IMR-90 (cell line): Measurements from ENCODE around the gene LINC00237. TPM values are rescaled to one million over a fixed set of nuclear protein-coding genes. Genes with fewer than 3 reads are reported as not detected.

Experiments used
- ATAC-seq: fragments of 200-7000 bp; cut with Tn5 transposase; 2 replicates; pipeline ENCODE4 v1.9.1; 2020; ENCODE audit warnings: low read depth, mild to moderate bottlenecking, moderate library complexity
- BruUV-seq: library from RNA; stranded (reverse); fragments of 400-500 nt; replicated peaks from 2 replicates; lab custom pipeline; 2021; lab: Mats Ljungman, UMichigan
- CTCF ChIA-PET: fragments of 300-600 bp; formaldehyde crosslinking; extraction: SDS; loops from one replicate; lab custom pipeline; 2021; ENCODE audit warnings: antibody characterized with exemption; lab: Yijun Ruan, JAX
- POLR2A ChIA-PET: fragments of 300-600 bp; sonication (Branson Sonifier 250); formaldehyde crosslinking; loops from one replicate; lab custom pipeline; 2022; ENCODE audit warnings: antibody characterized with exemption; ENCODE audit not compliant: unreplicated experiment; lab: Charles Lee
- DNase-seq: peaks from one replicate; pipeline ENCODE4 v3.0.0; 2013
- H2AFZ ChIP-seq: replicated peaks from 2 replicates; pipeline ENCODE3; 2013; ENCODE audit warnings: low read length, mild to moderate bottlenecking; ENCODE audit not compliant: poor library complexity
- H2AK5ac ChIP-seq: 2 replicates; pipeline ENCODE4 v1.6.1; 2013; ENCODE audit warnings: low read depth, low read length, inconsistent platforms
- H2AK9ac ChIP-seq: replicated peaks from 2 replicates; pipeline ENCODE3; 2013; ENCODE audit warnings: mild to moderate bottlenecking, low read depth, low read length, moderate library complexity; ENCODE audit not compliant: poor library complexity
- H2BK120ac ChIP-seq: 2 replicates; pipeline ENCODE4 v1.6.1; 2013; ENCODE audit warnings: low read depth, low read length, inconsistent platforms
- H2BK15ac ChIP-seq: 3 replicates; pipeline ENCODE4 v1.6.1; 2013; ENCODE audit warnings: low read depth, low read length, inconsistent platforms
- H2BK20ac ChIP-seq: 2 replicates; pipeline ENCODE4 v1.6.1; 2013; ENCODE audit warnings: low read depth, mild to moderate bottlenecking, inconsistent platforms, low read length, moderate library complexity
- H2BK5ac ChIP-seq: 2 replicates; pipeline ENCODE4 v1.6.1; 2013; ENCODE audit warnings: mild to moderate bottlenecking, low read depth, low read length, inconsistent platforms; ENCODE audit not compliant: poor library complexity, severe bottlenecking
- H3K14ac ChIP-seq: replicated peaks from 2 replicates; pipeline ENCODE4 v1.6.1; 2013; ENCODE audit warnings: low read depth, low read length, inconsistent platforms
- H3K18ac ChIP-seq: 2 replicates; pipeline ENCODE4 v1.6.1; 2013; ENCODE audit warnings: low read depth, low read length, control low read depth
- H3K23ac ChIP-seq: 2 replicates; pipeline ENCODE4 v1.6.1; 2013; ENCODE audit warnings: low read depth, low read length, inconsistent platforms
- H3K27ac ChIP-seq: 2 replicates; pipeline ENCODE4 v1.5.1; 2013; ENCODE audit warnings: mild to moderate bottlenecking, control low read depth, low read length; ENCODE audit not compliant: insufficient read depth
- H3K27me3 ChIP-seq: 2 replicates; pipeline ENCODE4 v1.6.1; 2013; ENCODE audit warnings: low read length; ENCODE audit not compliant: control insufficient read depth, insufficient read depth
- H3K36me3 ChIP-seq: 2 replicates; pipeline ENCODE4 v1.6.1; 2013; ENCODE audit warnings: low read length, mixed read lengths; ENCODE audit not compliant: control insufficient read depth, insufficient read depth
- H3K4ac ChIP-seq: 2 replicates; pipeline ENCODE4 v1.6.1; 2013; ENCODE audit warnings: low read depth, low read length, inconsistent platforms
- H3K4me1 ChIP-seq: 2 replicates; pipeline ENCODE4 v1.6.1; 2013; ENCODE audit warnings: low read length, mixed read lengths; ENCODE audit not compliant: control insufficient read depth, insufficient read depth
- H3K4me2 ChIP-seq: 2 replicates; pipeline ENCODE4 v1.6.1; 2013; ENCODE audit warnings: low read depth, mild to moderate bottlenecking, control low read depth, low read length, moderate library complexity
- H3K4me3 ChIP-seq: 2 replicates; pipeline ENCODE4 v1.5.1; 2013; ENCODE audit warnings: low read depth, mild to moderate bottlenecking, control low read depth, low read length, moderate library complexity; ENCODE audit not compliant: insufficient read depth
- H3K56ac ChIP-seq: 2 replicates; pipeline ENCODE4 v1.6.1; 2013; ENCODE audit warnings: low read length, inconsistent platforms; ENCODE audit not compliant: insufficient read depth; ENCODE audit errors: extremely low read depth
- H3K79me1 ChIP-seq, 2 experiments: 2 replicates each; pipeline ENCODE4 v1.6.1; 2013; ENCODE audit warnings: low read length in 2 of 2, inconsistent platforms in 1 of 2, low read depth in 1 of 2
- H3K9ac ChIP-seq: 2 replicates; pipeline ENCODE4 v1.6.1; 2013; ENCODE audit warnings: low read depth, low read length, control low read depth
- H3K9me1 ChIP-seq: 2 replicates; pipeline ENCODE4 v1.6.1; 2013; ENCODE audit warnings: low read length, inconsistent platforms; ENCODE audit not compliant: insufficient read depth
- H3K9me3 ChIP-seq: 2 replicates; pipeline ENCODE4 v1.6.1; 2013; ENCODE audit warnings: low read length; ENCODE audit not compliant: control insufficient read depth, insufficient read depth
- H4K20me1 ChIP-seq: 2 replicates; pipeline ENCODE4 v1.6.1; 2013; ENCODE audit warnings: low read length, inconsistent platforms; ENCODE audit not compliant: insufficient read depth
- H4K5ac ChIP-seq: 2 replicates; pipeline ENCODE4 v1.6.1; 2013; ENCODE audit warnings: mild to moderate bottlenecking, low read depth, low read length, control low read depth
- H4K8ac ChIP-seq, 2 experiments: 2 replicates each; pipeline ENCODE4 v1.6.1; 2013; ENCODE audit warnings: low read depth in 2 of 2, low read length in 2 of 2, control low read depth in 1 of 2, inconsistent platforms in 1 of 2
- H4K91ac ChIP-seq: 2 replicates; pipeline ENCODE4 v1.6.1; 2013; ENCODE audit warnings: low read depth, low read length, inconsistent platforms; ENCODE audit not compliant: insufficient read depth
- MAFK ChIP-seq: IDR thresholded peaks from 2 replicates; pipeline ENCODE4 v1.6.1; 2012; ENCODE audit warnings: low read depth, low read length, improper control_type of control experiment
- NFE2L2 ChIP-seq: fragments of 150-350 bp; IDR thresholded peaks from 2 replicates; pipeline ENCODE4 v1.6.1; 2016; ENCODE audit warnings: low read depth, mild to moderate bottlenecking, low read length
- WGBS, 2 experiments: methylation state at CpG; one replicate each; pipeline versions ENCODE4 v1.1.5 to v1.1.7; 2013; ENCODE audit warnings: missing lambda C conversion rate in 2 of 2; ENCODE audit not compliant: insufficient read length in 1 of 2; ENCODE audit errors: extremely low coverage in 2 of 2; 5-methylcytosine and 5-hydroxymethylcytosine counted together
- dilution Hi-C: fragments of 300-500 bp; cut with HindIII; formaldehyde crosslinking; loops from one replicate; pipeline ENCODE4 v1.14.3; 2018; ENCODE audit warnings: low sequenced_read_pairs; ENCODE audit not compliant: unreplicated experiment
- in situ Hi-C: fragments of 300-500 bp; cut with MboI; formaldehyde crosslinking; loops from 3 replicates; pipeline ENCODE4 v1.14.3; 2019; ENCODE audit warnings: low sequenced_read_pairs, inconsistent platforms, mixed read lengths
- intact Hi-C: fragments of 100-400 bp; cut with micrococcal nuclease; formaldehyde crosslinking; loops from 2 replicates; pipeline ENCODE4 v1.10.0; 2022
- polyA plus RNA-seq, 3 experiments: library from polyadenylated mRNA; depleted of rRNA; stranded (reverse); fragments of >200 nt; gene quantifications; 2 replicates each; pipeline ENCODE4 v1.2.3, GENCODE V29; 2012; ENCODE audit warnings: low replicate concordance in 1 of 3
- total RNA-seq: library from RNA; depleted of rRNA; stranded (reverse); fragments of >200 nt; gene quantifications from 2 replicates; pipeline ENCODE4 v1.2.3, GENCODE V29; 2012

Gene LINC00237
- total and polyA plus RNA-seq, 2 of the 4 experiments (the other 2 are of a cell fraction) = not detected

GRCh38 chr20:21090721-21091120 lies 15.4 kb downstream of the LINC00237 start:
- POLR2A ChIA-PET = no interaction called here
- H4K20me1 ChIP-seq = no peaks in the 10 kb centered on the region

More at GRCh38 chr20:21090721-21091120, 15.4 kb downstream of the LINC00237 start:
- H3K79me1 ChIP-seq = no peaks in the 10 kb centered on the region
- no peak overlapping the region for H2BK120ac ChIP-seq
- H4K5ac ChIP-seq = no peak overlapping the region
- DNase-seq = no peak
- H3K4me2 ChIP-seq = no peak overlapping the region
- no peak overlapping the region for H4K8ac ChIP-seq
- no TSS peak for BruUV-seq
- CTCF ChIA-PET = no interaction called here
- no peak overlapping the region for H3K56ac ChIP-seq
- WGBS, 2 experiments = no CpG with 5 or more reads among the region's 11 CpGs
- no peak for TF ChIP-seq MAFK
- TF ChIP-seq NFE2L2 = no peak
- H3K9me3 ChIP-seq = no peaks in the 10 kb centered on the region
- no peak overlapping the region for H3K9ac ChIP-seq
- H2BK5ac ChIP-seq = no peak overlapping the region
- H3K36me3 ChIP-seq = no peaks in the 10 kb centered on the region
- H3K4ac ChIP-seq = no peak overlapping the region
- no peak overlapping the region for H4K91ac ChIP-seq
- peaks cover 39% of the 10 kb centered on the region for H3K27me3 ChIP-seq
- no peak overlapping the region for H3K14ac ChIP-seq
- in situ Hi-C loops = no loop called here
- no peak overlapping the region for H2AFZ ChIP-seq
- no peak overlapping the region for H3K27ac ChIP-seq
- H3K4me1 ChIP-seq = no peaks in the 10 kb centered on the region
- no peak overlapping the region for H3K4me3 ChIP-seq
- dilution Hi-C loops = no loop called here
- H3K9me1 ChIP-seq = no peaks in the 10 kb centered on the region
- H2BK20ac ChIP-seq = no peak overlapping the region
- no peak overlapping the region; the same call in 1 of the 2 replicates for H3K23ac ChIP-seq
- H2AK5ac ChIP-seq = no peak overlapping the region
- no peak overlapping the region for H2BK15ac ChIP-seq
- intact Hi-C loops = no loop called here
- no peak overlapping the region for H3K18ac ChIP-seq
- no peak for ATAC-seq
- H2AK9ac ChIP-seq = no peak overlapping the region
